HUES6 (cell line): ENCODE data around the gene UBE2G1.
"Not testable (repeated sequence)": the region's sequence is repeated elsewhere in the genome, so short reads cannot be mapped to it uniquely, and the experiment has no call there.

Source experiments
- H3K27ac ChIP-seq: 2 replicates; pipeline ENCODE4 v1.7.0; 2013; ENCODE audit warnings: low read depth, mild to moderate bottlenecking, low read length, inconsistent platforms
- H3K27me3 ChIP-seq: 2 replicates; pipeline ENCODE4 v1.6.1; 2013; ENCODE audit warnings: low read length; ENCODE audit not compliant: control insufficient read depth, insufficient read depth
- H3K36me3 ChIP-seq: 2 replicates; pipeline ENCODE4 v1.6.1; 2013; ENCODE audit warnings: low read length; ENCODE audit not compliant: control insufficient read depth, insufficient read depth
- H3K4me1 ChIP-seq: 2 replicates; pipeline ENCODE4 v1.6.1; 2013; ENCODE audit warnings: low read length; ENCODE audit not compliant: control insufficient read depth, insufficient read depth
- H3K4me3 ChIP-seq: 2 replicates; pipeline ENCODE4 v1.5.1; 2013; ENCODE audit warnings: low read depth, low read length
- H3K9ac ChIP-seq: one replicate; pipeline ENCODE4 v1.6.1; 2013; ENCODE audit warnings: mild to moderate bottlenecking, low read length
- H3K9me3 ChIP-seq: 2 replicates; pipeline ENCODE4 v1.6.1; 2013; ENCODE audit warnings: low read depth, low read length; ENCODE audit not compliant: control insufficient read depth, insufficient read depth

The UBE2G1 gene

DNA sequence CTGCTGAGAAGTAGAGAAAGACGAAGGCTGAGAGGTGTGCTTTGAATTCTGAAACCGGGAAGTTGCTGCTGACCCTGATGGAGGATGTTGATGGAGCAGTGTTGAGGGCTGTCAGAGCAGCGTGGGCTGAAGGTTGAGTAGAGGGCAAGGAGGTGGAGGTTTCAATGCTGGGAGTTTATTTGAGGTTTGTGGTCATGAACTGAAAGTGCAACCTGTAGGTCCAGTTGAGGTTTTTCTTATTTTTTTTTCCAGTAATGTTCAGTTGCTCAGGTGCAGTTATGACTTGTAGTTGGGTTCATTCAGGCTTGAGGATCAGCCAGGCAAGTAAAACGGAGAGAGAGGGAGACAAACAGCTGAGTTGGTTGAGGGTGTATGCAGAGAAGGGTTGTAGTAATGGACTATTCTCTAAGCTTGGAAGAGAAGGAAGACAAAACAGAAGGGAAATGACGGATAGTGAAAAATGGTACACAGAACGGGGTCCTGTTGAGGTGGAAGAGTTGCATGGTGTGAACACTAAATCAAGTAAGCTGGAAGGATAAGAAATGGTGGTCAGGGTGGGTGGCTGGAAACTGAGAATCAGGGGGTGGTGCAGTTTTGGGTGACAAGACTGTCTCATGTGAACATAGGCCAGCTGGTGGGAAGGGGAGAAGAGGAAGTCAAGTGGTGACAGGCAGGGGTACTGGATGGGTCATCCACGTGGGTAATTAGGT lies 8.7 kb upstream of the UBE2G1 start:
- H3K9me3 ChIP-seq: no peaks in the 10 kb centered on the region
- no peaks in the 10 kb centered on the region for H3K4me1 ChIP-seq
- H3K27ac ChIP-seq: no peak overlapping the region
- H3K4me3 ChIP-seq: no peak overlapping the region
- H3K9ac ChIP-seq: no peak overlapping the region
- H3K27me3 ChIP-seq: no peaks in the 10 kb centered on the region
- H3K36me3 ChIP-seq: no peaks in the 10 kb centered on the region

DNA sequence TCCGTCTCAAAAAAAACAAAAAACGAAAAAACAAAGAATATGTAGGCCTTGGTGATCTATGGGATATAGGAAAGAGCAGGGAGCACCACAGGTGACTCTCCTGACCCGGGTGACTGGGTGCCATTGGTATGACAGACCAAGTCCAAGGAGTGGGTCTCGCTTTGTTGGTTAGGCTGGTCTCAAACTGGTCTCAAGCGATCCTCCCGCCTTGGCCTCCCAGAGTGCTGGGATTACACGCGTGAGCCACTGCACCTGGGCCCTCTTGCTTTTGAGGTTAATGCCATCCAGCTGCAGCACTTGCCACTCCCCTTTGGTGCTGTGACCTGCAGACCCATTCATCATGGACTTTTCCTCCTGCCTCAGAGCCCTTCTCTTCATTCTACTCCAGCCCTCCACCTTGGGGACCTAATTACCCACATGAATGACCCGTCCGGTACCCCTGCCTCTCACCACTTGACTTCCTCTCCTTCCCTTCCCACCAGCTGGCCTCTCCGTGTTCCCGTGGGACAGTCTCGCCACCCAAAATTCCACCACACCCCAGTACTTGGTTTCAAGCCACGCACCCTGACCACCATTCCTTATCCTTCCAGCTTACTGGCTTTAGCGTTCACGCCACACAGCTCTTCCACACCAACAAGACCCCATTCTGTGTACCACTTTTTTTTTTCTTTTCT lies 3.2 kb upstream of the UBE2G1 start:
- H3K9ac ChIP-seq: no peak overlapping the region
- no peak overlapping the region for H3K4me3 ChIP-seq
- no peaks in the 10 kb centered on the region for H3K27me3 ChIP-seq
- H3K4me1 ChIP-seq: peaks cover 7% of the 10 kb centered on the region
- H3K36me3 ChIP-seq: no peaks in the 10 kb centered on the region
- H3K27ac ChIP-seq: no peak overlapping the region
- H3K9me3 ChIP-seq: no peaks in the 10 kb centered on the region

DNA sequence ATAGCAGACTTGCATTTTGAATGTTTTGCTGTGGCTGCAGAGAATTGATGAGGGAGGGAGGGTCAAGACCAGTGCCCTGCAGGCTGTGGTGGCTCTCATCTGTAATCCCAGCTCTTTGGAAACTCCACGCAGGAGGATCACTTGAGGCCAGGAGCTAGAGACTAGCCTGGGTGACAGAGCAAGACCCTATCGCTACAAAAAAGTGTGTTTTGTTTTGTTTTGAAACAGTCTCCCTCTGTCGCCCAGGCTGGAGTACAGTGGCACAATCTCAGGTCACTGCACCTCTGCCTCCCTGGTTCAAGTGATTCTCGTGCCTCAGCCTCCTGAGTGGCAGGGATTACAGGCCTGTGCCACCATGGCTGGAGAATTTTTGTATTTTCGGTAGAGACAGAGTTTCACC lies 1.9 kb upstream of the UBE2G1 start:
- no peaks in the 10 kb centered on the region for H3K27me3 ChIP-seq
- H3K4me3 ChIP-seq: no peak overlapping the region
- no peak overlapping the region for H3K27ac ChIP-seq
- H3K9me3 ChIP-seq: no peaks in the 10 kb centered on the region
- no peaks in the 10 kb centered on the region for H3K36me3 ChIP-seq
- H3K4me1 ChIP-seq: peaks cover 7% of the 10 kb centered on the region
- H3K9ac ChIP-seq: no peak overlapping the region

DNA sequence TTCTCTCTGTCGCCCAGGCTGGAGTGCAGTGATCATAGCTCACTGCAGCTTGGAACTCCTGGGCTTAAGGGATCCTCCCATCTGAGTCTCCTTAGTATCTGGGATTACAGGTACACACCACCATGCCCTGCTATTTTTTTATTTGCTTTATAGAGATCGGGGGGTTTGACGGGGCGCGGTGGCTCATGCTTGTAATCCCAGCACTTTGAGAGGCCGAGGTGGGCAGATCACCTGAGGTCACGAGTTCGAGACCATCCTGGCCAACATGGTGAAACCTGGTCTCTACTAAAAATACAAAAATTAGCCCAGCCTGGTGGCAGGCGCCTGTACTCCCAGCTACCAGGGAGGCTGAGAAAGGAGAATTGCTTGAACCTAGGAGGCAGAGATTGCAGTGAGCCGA lies 702 bp upstream of the UBE2G1 start:
- not testable (repeated sequence) for H3K36me3 ChIP-seq, H3K27me3 ChIP-seq, H3K9me3 ChIP-seq, H3K27ac ChIP-seq, H3K9ac ChIP-seq, H3K4me1 ChIP-seq
- H3K4me3 ChIP-seq: peak overlapping the region; percentile 6; the same call in 1 of the 2 replicates

DNA sequence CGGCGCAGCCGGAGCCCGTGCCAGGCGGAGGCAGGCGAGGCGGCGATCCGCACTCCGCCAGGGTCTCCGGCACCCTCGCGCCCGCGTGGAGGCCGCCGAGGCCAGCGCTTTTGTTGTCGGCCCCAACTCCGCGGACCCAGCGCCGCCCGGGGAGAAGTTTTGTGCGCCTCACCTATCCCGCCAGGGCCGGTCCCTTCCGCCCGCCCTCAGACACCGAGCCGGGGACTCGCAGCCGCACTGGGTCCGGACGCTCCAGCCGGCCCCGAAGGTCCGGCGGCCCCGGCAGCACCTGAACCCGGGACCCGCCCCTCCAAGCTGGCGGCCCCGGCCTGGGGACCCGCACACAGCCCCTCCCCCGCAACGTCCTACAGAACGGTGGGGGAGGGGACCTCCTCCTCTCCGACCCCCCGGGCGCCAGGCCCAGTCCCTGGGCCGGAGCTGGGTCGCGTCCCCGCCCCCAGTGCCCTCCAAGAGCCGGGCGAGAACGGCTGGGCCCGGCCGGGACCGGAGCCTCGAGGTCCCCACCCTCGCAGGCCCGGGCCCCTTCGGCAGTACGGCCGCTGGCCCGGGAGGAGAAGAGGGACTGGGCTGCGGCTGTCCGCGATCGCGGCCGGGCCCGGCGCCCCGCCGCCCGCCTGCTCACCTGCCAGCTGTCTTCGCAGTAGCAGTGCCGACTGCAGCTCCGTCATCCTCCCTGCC lies 698 bp downstream of the UBE2G1 start:
- H3K27me3 ChIP-seq: no peaks in the 10 kb centered on the region
- H3K9ac ChIP-seq: peak overlapping the region; percentile 97
- H3K4me3 ChIP-seq: peak overlapping the region; percentile 59
- H3K9me3 ChIP-seq: no peaks in the 10 kb centered on the region
- H3K36me3 ChIP-seq: peaks cover 16% of the 10 kb centered on the region
- H3K4me1 ChIP-seq: peaks cover 7% of the 10 kb centered on the region
- peak overlapping the region; percentile 97 for H3K27ac ChIP-seq

DNA sequence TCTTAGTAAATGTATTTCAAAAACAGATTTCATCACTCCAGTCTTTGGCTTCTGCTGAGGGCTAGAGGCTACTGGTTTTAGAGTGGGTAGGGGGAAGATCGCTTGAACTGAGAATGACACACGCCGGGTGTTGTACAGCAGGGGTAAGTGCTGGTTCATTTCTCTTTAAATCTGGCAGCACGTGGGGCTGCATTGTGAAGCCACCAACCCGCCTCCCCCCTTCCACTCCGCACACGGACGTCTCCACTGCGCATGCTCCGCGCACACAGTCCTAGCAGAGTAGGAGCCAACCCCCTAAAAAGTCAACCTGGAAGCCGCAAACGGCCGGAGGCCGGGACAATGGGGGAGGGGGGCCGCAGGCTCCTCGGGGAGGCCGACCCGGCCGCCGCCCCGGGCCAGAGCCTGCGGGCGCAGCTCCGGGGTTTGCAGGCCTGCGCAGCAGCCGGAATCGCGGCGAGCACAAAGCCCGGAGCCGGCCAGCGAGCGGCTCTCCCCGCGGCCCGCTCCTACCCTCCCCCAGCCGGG lies 1.3 kb downstream of the UBE2G1 start:
- Histone ChIP-seq H3K9me3 (no peaks in the 10 kb centered on the region), H3K27ac (peak overlapping the region; percentile 97), H3K9ac (peak overlapping the region; percentile 97), H3K4me1 (peaks cover 9% of the 10 kb centered on the region), H3K36me3 (peaks cover 16% of the 10 kb centered on the region), H3K27me3 (no peaks in the 10 kb centered on the region), H3K4me3 (peak overlapping the region; percentile 59)

DNA sequence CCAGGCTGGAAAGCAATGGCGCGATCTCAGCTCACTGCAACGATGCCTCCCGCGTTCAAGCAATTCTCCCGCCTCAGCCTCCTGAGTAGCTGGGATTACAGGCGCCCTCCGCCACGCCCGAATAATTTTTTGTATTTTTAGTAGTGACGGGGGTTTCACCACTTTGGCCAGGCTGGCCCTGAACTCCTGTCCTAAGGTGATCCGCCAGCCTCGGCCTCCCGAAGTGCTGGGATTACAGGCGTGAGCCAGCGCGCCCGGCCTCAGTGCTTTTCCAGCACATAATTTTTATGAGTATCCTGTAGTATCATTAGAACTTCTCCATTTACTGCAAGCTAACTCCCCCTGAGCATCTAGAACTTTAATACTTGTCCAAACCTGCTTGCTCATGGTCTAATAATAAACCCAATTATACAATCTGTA lies 1.8 kb downstream of the UBE2G1 start:
- Histone ChIP-seq H3K9ac (peak overlapping the region; percentile 97), H3K9me3 (no peaks in the 10 kb centered on the region), H3K27ac (peak overlapping the region; percentile 97), H3K4me1 (peaks cover 11% of the 10 kb centered on the region), H3K4me3 (peak overlapping the region; percentile 59), H3K27me3 (no peaks in the 10 kb centered on the region), H3K36me3 (peaks cover 20% of the 10 kb centered on the region)

DNA sequence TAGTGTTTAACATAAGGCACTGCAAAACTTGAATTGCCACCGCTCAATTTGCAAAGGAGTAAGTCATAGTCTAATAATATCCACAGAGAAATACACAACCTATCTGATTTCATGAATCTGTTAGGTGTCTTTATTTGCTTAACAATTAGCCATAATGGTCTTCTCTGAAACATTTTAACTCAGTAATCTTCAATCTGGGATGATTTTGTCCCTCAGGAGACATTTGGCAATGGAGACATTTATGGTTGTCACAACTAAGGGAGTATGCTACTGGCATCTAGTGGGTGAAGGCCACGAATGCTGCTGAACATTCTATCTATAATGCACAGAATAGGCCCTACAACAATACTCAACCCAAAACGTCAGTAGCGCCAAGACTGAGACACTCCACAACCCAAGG lies 4.3 kb downstream of the UBE2G1 start:
- H3K9ac ChIP-seq: no peak overlapping the region
- H3K9me3 ChIP-seq: no peaks in the 10 kb centered on the region
- peaks cover 20% of the 10 kb centered on the region for H3K36me3 ChIP-seq
- no peak overlapping the region for H3K27ac ChIP-seq
- peaks cover 9% of the 10 kb centered on the region for H3K4me1 ChIP-seq
- H3K27me3 ChIP-seq: no peaks in the 10 kb centered on the region
- no peak overlapping the region for H3K4me3 ChIP-seq

DNA sequence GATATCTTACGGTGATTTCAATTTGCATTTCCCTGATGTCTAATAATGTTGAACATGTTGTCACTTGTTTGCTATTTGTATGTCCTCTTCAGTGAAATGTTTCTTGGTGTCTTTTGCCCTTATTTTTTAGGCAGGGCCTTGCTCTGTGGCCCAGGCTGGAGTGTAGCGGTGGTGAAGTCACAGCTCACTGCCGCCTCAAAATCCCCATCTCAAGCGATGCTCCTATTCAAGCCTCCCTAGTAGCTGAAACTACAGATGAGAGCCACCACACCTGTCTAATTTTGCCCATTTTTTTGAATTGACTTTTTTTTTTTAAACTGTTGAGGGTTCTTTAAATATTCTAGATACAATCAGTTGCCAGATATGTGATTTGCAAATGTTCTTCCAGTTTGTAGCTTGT lies 8.3 kb downstream of the UBE2G1 start:
- H3K4me3 ChIP-seq: no peak overlapping the region
- H3K9me3 ChIP-seq: no peaks in the 10 kb centered on the region
- H3K4me1 ChIP-seq: peaks cover 21% of the 10 kb centered on the region
- no peak overlapping the region for H3K27ac ChIP-seq
- no peaks in the 10 kb centered on the region for H3K27me3 ChIP-seq
- H3K9ac ChIP-seq: no peak overlapping the region
- peaks cover 20% of the 10 kb centered on the region for H3K36me3 ChIP-seq

DNA sequence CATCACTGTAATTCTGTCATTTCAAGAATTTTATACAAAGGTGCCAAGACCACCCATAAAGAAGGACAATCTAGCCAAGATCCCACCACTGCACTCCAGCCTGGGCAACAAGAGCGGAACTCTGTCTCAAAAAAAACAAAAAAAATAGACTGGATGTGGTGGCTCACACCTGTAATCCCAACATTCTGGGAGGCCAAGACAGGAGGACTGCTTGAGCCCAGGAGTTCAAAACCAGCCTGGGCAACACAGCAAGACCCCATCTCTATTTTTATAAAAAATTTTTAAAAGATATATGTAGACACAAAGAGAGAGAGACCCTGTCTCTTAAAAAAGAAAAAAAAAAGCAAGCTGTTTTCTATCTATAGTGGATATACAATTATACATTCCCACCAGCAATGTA lies 8.8 kb downstream of the UBE2G1 start:
- Histone ChIP-seq H3K4me1 (peaks cover 21% of the 10 kb centered on the region), H3K36me3 (peaks cover 17% of the 10 kb centered on the region), H3K4me3 (no peak overlapping the region), H3K9ac (no peak overlapping the region), H3K27ac (no peak overlapping the region), H3K9me3 (no peaks in the 10 kb centered on the region), H3K27me3 (no peaks in the 10 kb centered on the region)
